GM12874 (cell line): ENCODE measurements around the gene TLE3.

Experiments used
- TF ChIP-seq, protein P1 (sequence below): IDR thresholded peaks from 2 replicates; pipeline ENCODE4 v1.5.1; 2011; ENCODE audit warnings: low read depth, mild to moderate bottlenecking, control low read depth, low read length, moderate library complexity; ENCODE audit not compliant: insufficient read depth

The TLE3 gene

DNA sequence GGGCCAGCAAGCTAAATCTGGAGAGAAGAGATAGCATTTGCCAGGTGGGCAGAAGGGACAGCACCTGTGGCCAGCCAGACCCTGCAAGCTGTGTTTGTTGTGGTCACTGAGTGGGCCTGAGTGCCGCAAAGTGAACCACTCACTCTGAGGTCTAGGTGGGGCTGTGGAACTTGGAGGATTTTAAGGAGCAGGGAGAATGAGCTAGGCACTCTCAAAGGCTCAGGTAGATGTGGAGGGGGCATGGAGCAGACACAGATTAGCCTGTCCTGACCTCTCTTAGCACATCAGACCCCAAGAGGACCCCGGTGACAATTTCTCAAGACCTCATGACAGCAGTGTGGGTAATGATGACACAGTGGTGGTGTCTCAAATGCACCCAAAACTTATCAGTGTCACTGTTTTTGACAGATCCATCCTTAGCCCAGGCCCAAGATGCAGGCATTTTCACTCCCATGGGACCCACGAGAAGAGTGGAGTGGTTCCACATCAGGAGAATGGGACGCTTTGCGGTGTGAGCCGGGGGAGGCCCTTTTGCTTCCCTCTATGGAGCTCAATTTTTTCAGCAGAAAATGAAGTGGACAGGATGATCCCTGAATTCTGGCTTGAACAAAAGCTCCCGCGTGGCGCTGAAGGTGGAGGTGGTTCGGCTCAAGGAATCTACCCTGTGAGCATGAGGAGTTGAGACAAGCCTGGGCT is 43.8 kb upstream of the TLE3 start:
- TF ChIP-seq, protein P1, sequence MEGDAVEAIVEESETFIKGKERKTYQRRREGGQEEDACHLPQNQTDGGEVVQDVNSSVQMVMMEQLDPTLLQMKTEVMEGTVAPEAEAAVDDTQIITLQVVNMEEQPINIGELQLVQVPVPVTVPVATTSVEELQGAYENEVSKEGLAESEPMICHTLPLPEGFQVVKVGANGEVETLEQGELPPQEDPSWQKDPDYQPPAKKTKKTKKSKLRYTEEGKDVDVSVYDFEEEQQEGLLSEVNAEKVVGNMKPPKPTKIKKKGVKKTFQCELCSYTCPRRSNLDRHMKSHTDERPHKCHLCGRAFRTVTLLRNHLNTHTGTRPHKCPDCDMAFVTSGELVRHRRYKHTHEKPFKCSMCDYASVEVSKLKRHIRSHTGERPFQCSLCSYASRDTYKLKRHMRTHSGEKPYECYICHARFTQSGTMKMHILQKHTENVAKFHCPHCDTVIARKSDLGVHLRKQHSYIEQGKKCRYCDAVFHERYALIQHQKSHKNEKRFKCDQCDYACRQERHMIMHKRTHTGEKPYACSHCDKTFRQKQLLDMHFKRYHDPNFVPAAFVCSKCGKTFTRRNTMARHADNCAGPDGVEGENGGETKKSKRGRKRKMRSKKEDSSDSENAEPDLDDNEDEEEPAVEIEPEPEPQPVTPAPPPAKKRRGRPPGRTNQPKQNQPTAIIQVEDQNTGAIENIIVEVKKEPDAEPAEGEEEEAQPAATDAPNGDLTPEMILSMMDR: no peak

DNA sequence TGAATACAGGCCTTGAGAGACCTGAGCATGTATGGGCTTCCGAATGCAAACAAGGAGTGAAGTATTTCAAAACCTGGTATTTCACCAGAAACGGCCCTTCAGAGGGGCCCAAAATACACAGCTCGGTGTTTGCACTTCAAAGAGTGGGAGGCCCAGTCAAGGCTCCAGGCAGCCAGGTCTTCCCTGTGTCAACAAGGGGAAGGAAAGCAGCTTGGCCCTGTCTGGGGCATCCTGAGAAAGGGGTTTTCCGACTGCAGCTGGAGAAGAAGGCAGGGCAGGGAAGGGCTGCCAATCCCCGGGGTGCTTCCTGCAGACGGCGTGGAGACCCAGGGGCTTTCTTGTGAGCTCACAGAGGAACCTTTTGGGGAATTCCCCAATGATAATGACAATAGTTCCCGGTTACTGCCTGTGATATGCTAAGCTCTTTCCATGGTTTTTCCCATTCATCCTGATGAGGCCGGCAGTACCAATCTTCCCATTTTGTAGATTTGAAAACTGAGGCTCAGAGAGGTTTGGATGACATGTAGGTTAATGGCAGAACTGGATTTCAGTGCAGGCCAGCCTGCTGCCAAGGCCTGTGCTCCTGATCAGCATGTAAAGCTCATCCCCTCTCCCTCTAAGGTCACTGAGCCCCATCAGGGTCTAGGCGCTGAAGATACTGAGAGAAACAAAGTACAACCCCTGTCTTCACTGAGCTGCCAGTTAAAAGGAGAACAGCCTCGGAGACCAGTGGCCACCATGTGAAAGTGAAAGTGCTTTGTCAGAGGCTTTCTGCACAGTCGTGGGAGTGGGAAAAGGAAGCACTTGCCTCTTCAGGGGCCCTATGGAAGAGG is 43.0 kb upstream of the TLE3 start:
- TF ChIP-seq, protein P1: no peak

DNA sequence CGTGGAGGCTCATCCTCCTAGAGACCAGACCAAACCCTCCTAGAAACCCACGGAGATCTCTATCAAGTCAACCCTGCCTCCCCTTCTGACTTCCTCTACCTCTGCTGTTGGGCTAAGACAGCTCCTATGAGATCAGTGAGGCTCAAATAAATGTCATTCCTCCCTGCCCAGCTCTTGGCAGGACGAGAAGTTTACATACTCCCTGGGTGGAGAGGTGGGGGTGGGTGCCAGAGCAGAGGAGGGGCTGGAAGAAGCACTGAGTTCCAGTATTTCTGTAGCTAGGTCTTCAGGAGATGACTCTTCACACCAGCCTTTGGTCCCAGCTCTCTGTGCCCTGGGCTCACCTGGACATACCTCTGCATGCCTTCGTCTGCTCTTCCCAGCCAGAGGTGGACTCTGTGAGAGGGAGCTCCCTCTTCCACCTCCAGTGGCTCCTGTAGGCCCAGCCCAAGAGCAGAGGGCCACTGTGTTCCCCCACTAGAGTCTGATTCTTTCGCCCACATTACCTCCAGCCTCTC is 42.4 kb upstream of the TLE3 start:
- TF ChIP-seq, protein P1: no peak

DNA sequence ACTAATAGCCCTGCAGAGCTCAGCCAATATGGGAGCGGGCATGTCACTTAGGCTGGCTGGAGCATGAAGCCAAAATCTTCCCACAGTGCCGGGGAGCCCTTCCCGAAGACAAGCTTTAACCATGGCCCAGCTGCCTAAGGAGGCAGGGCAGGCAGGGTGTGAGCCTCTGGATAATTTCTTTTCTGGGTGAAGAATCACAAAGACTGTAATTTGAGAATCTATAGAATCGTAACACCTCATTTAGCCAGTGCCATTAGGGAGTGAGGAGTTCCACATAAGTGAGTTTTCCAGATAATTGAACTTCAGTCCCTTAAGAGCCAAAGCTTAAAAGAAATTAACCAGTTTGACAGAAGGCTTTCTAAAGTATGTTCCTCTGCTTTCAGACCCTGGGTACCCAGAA is 40.2 kb upstream of the TLE3 start:
- TF ChIP-seq, protein P1: no peak

DNA sequence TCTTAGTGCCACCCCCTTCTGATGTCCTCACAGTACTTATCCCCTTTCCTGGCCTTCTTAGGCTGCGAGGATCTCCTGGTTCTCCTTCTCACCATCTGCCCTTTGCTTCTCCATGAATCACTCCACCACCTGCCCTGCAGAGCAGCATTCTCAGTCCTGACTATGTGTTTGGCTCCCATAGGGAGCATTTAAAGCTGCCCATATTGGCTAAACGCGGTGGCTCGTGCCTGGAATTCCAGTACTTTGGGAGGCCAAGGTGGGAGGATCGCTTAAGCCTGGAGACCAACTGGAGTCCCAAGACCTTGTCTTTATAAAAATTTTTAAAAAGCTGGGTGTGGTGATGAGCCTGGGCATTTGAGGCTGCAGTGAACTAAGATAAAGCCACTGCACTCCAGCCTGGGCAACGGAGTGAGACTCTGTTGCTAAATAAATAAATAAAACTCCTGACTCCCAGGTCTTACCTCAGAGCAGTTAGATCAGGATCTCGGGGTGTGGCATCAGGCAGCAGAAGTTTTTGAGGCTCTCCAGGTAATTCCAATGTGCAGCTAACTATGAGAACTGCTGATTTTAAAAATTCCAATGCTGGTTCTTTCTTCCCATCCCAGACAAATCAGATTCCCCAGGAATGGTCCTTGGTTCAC is 36.2 kb upstream of the TLE3 start:
- TF ChIP-seq, protein P1: no peak

DNA sequence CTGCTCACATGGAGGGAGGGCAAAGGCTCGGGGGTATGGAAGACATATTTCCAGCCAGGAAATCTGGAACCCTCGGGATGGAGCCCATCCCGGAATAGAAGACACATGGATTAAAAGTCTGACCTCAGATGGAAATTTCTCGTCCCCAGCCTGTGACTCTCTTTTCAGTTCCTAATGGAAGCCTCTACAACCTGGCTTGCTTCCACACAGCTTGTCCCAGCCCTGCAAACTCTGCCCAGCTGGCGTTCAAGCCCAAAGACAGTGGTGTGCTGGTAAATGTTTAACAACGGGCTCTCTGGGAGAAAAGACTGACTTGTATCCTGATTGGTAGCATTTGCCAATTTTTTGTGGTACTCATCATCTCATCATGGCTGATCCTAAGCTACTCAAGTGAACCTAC is 35.6 kb upstream of the TLE3 start:
- TF ChIP-seq, protein P1: no peak

DNA sequence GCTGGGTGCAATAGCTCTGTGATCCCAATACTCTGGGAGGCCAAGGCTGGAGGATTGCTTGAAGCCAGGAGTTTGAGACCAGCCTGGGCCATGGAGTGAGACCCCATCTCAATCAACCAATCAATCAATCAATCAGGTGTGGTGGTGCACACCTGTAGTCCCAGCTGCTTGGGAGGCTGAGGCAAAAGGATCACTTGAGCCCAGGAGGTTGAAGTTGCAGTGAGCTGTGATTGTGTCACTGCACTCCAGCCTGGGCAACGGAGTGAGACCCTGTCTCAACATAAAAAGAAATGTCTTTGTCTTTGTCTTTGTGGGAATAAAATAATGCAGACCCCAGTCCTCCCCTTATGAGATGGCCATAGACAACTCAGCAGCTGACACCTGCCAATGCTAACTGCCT is 34.9 kb upstream of the TLE3 start:
- TF ChIP-seq, protein P1: no peak
